Activated CD4-positive, alpha-beta T cell treated with anti-CD3 and anti-CD28 coated beads, Interleukin-2, amount 50 U/mL, for 16 hours (primary cell): ENCODE measurements around the gene NKPD1.

ENCODE experiments used
- DNase-seq: peaks from one replicate; pipeline ENCODE4 v3.0.0-alpha.2; 2020

The NKPD1 gene

GRCh38 chr19:45160870-45161737, at the start of gene NKPD1:
NKPD1 (minus strand) TSS chr19:45160982; CDS start chr19:45160150, 832 bp downstream.
- DNase-seq, result no peak

GRCh38 chr19:45206328-45206727, 45.5 kb upstream of the NKPD1 start:
- DNase-seq, result no peak

DNA sequence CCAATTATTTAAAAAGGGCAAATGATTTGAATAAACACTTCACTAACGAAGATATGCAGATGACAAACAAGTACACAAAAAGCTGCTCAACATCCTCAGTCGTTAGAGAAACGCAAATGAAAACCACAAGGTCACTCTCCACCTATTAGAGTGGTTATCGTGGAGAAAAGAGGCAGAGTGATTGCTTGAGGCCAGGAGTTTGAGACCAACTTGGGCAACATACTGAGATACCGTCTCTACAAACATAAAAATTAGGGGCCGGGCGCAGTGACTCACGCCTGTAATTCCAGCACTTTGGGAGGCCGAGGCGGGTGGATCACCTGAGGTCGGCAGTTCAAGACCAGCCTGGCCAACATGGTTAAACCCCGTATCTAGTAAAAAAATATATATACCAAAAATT, 45.0 kb upstream of the NKPD1 start:
- no peak for DNase-seq

- no peak for DNase-seq
These were observed 41.9 kb upstream of the NKPD1 start for GRCh38 chr19:45202637-45203036.

- DNase-seq, result no peak
These were observed 39.8 kb upstream of the NKPD1 start for GRCh38 chr19:45200568-45200967.

GRCh38 chr19:45195764-45196163, 35.0 kb upstream of the NKPD1 start:
- DNase-seq, result no peak

- no peak for DNase-seq
These were observed 30.6 kb upstream of the NKPD1 start for GRCh38 chr19:45191375-45191774.

DNA sequence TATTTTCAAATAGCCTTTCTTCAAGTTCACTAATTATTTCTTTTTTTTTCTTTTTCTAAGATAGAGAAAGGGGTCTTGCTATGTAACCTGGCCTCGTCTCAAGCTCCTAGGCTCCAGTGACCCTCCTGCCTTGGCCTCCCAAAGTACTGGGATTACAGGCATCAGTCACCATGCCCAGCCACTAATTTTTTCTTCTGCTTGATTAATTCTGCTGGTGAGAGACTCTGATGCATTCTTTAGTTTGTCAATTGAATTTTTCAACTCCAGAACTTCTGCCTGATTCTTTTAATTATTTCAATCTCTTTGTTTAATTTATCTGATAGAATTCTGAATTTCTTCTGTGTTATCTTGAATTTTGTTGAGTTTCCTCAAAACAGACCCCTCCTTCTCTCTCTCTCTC, 29.2 kb upstream of the NKPD1 start:
- DNase-seq, result no peak

DNA sequence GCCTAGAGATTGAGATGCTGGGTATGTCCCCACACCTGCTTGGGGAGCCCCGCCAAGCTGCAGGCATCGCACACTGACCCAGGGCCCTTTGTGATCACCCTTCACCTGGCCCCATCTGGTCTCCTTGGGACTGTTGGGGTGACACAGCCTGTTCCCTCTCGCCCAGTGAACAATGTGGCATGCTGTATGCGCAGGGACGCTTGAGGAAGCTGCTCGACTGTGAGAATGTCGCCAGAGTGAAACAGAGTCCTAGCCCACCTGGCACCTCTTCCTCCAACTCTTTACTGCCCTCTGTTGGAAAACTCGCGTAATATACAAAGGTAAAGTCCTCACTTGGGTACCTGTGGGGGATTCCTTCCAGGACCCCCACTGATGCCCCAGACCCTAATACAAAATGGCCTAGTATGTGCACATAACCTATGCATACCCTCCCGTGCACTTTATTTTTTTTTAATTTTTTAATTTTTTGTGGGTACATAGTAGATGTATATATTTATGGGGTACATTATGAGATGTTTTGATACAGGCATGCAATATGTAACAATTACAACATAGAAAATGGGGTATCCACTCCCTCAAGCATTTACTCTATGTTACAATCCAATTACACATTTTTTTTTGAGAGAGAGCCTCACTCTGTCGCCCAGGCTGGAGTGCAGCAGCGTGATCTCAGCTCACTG, 26.8 kb upstream of the NKPD1 start:
- DNase-seq, result peak; percentile 56

DNA sequence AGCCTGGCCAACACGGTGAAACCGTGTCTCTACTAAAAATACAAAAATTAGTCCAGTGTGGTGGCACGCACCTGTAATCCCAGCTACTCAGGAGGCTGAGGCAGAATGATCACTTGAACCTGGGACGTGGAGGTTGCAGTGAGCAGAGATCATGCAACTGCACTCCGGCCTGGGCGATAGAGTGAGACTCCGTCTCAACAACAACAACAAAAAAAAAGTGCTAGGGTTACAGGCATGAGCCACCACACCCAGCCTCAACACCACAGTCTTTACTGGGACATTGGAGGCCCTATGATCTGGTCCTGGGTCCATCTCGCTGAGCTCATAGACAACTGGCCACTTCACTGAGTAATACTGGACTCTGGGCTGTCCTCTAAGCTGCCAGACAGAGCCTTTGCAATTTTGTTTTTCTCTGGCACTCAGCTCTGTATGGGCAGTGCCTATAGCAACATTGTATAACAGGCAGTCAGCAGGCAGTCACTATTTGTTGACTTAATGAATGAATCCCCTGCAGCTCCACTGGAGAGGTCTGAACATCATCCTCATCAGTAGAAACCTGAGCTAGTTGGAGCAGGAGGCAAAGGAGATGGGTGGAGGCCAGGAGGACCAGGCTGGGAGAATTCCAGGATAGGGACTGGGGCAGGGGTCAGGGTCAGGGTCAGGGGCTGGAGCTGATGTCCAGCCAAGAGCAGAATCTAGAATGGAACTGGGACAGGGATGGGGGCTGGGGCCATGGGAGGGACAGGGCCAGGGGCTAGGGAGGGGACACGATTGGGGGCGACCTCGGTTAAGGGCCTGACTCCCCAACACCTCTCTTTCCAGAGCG, 25.9 kb upstream of the NKPD1 start:
- no peak for DNase-seq

- no peak for DNase-seq
These were observed 23.3 kb upstream of the NKPD1 start for GRCh38 chr19:45184115-45184514.

GRCh38 chr19:45182758-45183157, 22.0 kb upstream of the NKPD1 start:
- no peak for DNase-seq

DNA sequence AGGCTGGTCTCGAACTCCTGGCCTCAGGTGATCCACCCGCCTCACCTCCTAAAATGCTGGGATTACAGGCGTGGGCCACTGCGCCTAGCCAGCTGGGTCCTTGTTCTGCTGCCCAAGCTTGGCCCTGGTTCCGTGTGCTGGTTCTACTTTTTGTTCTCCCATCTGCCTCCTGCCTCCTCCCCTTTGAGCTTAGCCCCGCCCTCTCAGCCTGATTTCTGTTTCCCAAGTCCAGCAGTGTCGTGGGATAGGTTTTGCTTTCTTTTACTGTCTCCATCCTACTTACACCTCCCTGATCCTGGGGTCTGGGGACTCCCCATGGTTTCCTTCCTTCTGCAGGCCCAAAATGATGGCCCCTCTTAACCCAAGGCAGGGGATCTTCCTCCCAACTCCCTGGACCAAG, 20.2 kb upstream of the NKPD1 start:
- no peak for DNase-seq

DNA sequence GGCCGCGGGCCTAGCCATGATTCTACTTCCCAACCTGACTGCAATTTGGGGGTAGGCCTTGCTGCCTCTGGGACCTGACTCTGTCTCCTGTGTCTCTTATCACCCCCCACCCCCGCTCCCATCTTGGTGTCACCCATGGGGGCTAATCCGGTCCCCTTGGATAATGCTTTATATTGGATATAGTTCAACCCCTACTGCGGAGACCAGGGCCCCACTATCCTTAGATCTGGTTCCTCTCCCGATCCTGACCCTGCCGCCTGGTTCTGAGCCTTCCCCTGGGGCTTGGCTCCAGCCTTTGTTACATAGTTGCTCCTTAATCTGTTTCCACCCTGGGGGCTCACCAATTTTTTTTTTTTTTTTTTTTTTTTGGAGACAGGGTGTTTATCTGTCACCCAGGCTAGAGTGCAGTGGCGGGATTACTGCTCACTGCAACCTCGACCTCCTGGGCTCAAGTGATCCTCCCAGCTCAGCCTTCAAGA, 19.1 kb upstream of the NKPD1 start:
- DNase-seq, result no peak

- DNase-seq, result peak; percentile 43
These were observed 18.5 kb upstream of the NKPD1 start for GRCh38 chr19:45179072-45179891.

DNA sequence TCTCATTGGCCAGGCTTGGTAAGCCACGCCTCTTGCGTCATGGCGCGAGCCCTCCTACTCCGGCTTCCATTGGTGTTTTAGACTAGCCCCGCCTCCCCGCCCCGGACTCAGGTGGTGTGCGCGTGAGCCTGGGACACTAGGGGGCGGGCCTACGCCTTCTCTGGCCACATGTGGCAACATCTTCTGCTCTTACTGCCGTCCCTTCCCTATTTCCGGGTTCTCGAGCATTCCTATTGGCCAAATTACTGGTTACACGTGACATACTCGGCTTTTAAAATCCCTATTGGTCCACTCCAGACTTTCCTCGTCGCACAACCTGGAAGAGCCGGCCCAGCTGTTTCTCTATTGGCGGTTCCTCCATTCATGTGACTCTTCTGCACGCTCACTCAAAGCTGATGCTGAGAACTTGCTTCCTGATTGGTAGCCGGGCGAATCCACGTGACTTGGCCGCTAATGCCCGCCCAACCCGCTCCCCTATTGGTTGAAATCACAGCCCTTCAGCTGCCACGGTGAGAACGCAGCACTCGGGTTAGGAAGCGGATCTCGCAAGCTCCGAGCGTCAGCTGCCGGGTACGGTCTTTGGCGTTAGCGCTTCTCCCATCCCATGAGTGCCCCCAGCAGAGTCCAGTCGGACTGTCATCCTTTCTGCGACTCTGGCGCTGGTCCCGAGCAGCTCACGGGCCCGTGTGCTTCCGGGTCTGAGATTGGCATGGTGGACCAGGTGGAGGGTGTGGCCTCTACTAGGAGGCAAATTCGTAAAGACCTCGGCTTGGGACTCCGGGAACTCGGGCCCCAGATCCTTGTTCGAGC, 17.7 kb upstream of the NKPD1 start, which contains the start of gene BLOC1S3:
BLOC1S3 (plus strand) TSS at position 523 of the 810 bp plus-strand sequence. CDS start 513 bp downstream, outside the sequence.
- DNase-seq, result peak; percentile 100

DNA sequence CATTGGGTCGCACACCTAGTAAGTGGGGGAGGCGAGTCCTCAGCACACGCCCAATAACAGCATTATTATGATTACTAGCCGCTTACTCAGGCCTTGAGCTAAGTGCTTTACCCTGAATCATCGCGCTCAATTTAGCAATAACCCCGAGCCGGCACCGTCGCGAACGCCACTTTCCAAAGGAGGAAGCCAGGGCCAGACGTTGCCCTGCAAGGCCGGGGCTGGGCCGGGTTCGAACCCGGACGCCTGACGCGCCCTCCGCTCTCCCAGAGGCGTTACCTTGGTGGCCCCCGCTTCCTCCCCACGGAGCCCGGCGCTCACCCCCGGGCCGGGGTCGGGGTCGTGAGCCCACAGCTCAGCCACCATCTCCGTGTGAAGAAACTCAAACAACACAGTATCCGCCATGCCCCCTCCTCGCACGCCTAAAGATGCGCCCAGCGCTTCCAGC, 17.1 kb upstream of the NKPD1 start, which contains the start of gene TRAPPC6A:
TRAPPC6A (minus strand) TSS at position 421 of the 445 bp plus-strand sequence; CDS start at position 402, 19 bp downstream.
- peak; percentile 31 for DNase-seq

GRCh38 chr19:45175515-45176345, 14.9 kb upstream of the NKPD1 start:
- no peak for DNase-seq

- no peak for DNase-seq
These were observed 13.0 kb upstream of the NKPD1 start for GRCh38 chr19:45173816-45174215.

- no peak for DNase-seq
These were observed 11.9 kb upstream of the NKPD1 start for GRCh38 chr19:45172611-45173208.
